Measurements from ENCODE around the gene LAMC1. TPM values are rescaled to one million over a fixed set of nuclear protein-coding genes. Genes with fewer than 3 reads are reported as not detected.

The LAMC1 gene
- polyA plus RNA-seq, 3 donors: 290 to 310 (median 290) TPM

- DNase-seq (ENCODE audit: low read depth in 3 of 3, low spot score in 2 of 3): no peak
These were observed 78.6 kb downstream of the LAMC1 start for GRCh38 chr1:183101841-183102276.

- no peak for DNase-seq (ENCODE audit: low read depth in 3 of 3, low spot score in 2 of 3)
These were observed 79.9 kb downstream of the LAMC1 start for GRCh38 chr1:183103147-183103546.

GRCh38 chr1:183103577-183103976 is 80.4 kb downstream of the LAMC1 start:
- DNase-seq (ENCODE audit: low read depth in 3 of 3, low spot score in 2 of 3): no peak

- no peak for DNase-seq (ENCODE audit: low read depth in 3 of 3, low spot score in 2 of 3)
These were observed 82.2 kb downstream of the LAMC1 start for GRCh38 chr1:183105449-183105848.

- DNase-seq (ENCODE audit: low read depth in 3 of 3, low spot score in 2 of 3): no peak
These were observed 82.9 kb downstream of the LAMC1 start for GRCh38 chr1:183106166-183106565.

- no peak for DNase-seq (ENCODE audit: low read depth in 3 of 3, low spot score in 2 of 3)
These were observed 83.5 kb downstream of the LAMC1 start for GRCh38 chr1:183106746-183107145.

GRCh38 chr1:183110326-183110880 is 87.2 kb downstream of the LAMC1 start:
- DNase-seq (ENCODE audit: low read depth in 3 of 3, low spot score in 2 of 3): no peak

GRCh38 chr1:183114441-183114840 is 91.2 kb downstream of the LAMC1 start:
- no peak for DNase-seq (ENCODE audit: low read depth in 3 of 3, low spot score in 2 of 3)

- DNase-seq (ENCODE audit: low read depth in 3 of 3, low spot score in 2 of 3): no peak
These were observed 93.2 kb downstream of the LAMC1 start for GRCh38 chr1:183116416-183116815.

GRCh38 chr1:183121609-183122008 is 98.4 kb downstream of the LAMC1 start:
- no peak for DNase-seq (ENCODE audit: low read depth in 3 of 3, low spot score in 2 of 3)

- no peak for DNase-seq (ENCODE audit: low read depth in 3 of 3, low spot score in 2 of 3)
These were observed 101.0 kb downstream of the LAMC1 start for GRCh38 chr1:183124259-183124658.

GRCh38 chr1:183125279-183125999 is 102.2 kb downstream of the LAMC1 start:
- DNase-seq (ENCODE audit: low read depth in 3 of 3, low spot score in 2 of 3): peak in 1 of 3 donors; percentile 12

- no peak for DNase-seq (ENCODE audit: low read depth in 3 of 3, low spot score in 2 of 3)
These were observed 102.8 kb downstream of the LAMC1 start for GRCh38 chr1:183126000-183126366.

GRCh38 chr1:183126528-183126927 is 103.3 kb downstream of the LAMC1 start:
- DNase-seq (ENCODE audit: low read depth in 3 of 3, low spot score in 2 of 3): no peak

- no peak for DNase-seq (ENCODE audit: low read depth in 3 of 3, low spot score in 2 of 3)
These were observed 106.9 kb downstream of the LAMC1 start for GRCh38 chr1:183129921-183130690.

GRCh38 chr1:183131166-183131565 is 107.9 kb downstream of the LAMC1 start:
- DNase-seq (ENCODE audit: low read depth in 3 of 3, low spot score in 2 of 3): no peak

GRCh38 chr1:183135336-183135735 is 112.1 kb downstream of the LAMC1 start:
- DNase-seq (ENCODE audit: low read depth in 3 of 3, low spot score in 2 of 3): no peak

- DNase-seq (ENCODE audit: low read depth in 3 of 3, low spot score in 2 of 3): no peak
These were observed 114.6 kb downstream of the LAMC1 start for GRCh38 chr1:183137782-183138181.

- DNase-seq (ENCODE audit: low read depth in 3 of 3, low spot score in 2 of 3): no peak
These were observed 115.1 kb downstream of the LAMC1 start for GRCh38 chr1:183138301-183138700.

GRCh38 chr1:183139281-183139942 is 116.2 kb downstream of the LAMC1 start:
- DNase-seq (ENCODE audit: low read depth in 3 of 3, low spot score in 2 of 3): no peak

- no peak for DNase-seq (ENCODE audit: low read depth in 3 of 3, low spot score in 2 of 3)
These were observed 117.4 kb downstream of the LAMC1 start for GRCh38 chr1:183140633-183141032.
